IPS DF 6.9 (cell line): ENCODE results near the gene CREBBP.

Experiments used
- DNase-seq: peaks from one replicate; pipeline ENCODE4 v3.0.0-alpha.2; 2013; ENCODE audit warnings: low read depth, low spot score
- H3K27ac ChIP-seq: one replicate; pipeline ENCODE4 v1.5.1; 2013; ENCODE audit warnings: low read length, control low read depth
- H3K27me3 ChIP-seq: 2 replicates; pipeline ENCODE4 v1.6.1; 2013; ENCODE audit warnings: mild to moderate bottlenecking, low read length; ENCODE audit not compliant: control insufficient read depth, insufficient read depth
- H3K36me3 ChIP-seq: 2 replicates; pipeline ENCODE4 v1.6.1; 2013; ENCODE audit warnings: low read length; ENCODE audit not compliant: control insufficient read depth, insufficient read depth
- H3K4me1 ChIP-seq: 2 replicates; pipeline ENCODE4 v1.6.1; 2013; ENCODE audit warnings: low read length; ENCODE audit not compliant: control insufficient read depth, insufficient read depth
- H3K4me3 ChIP-seq: 2 replicates; pipeline ENCODE4 v1.5.1; 2013; ENCODE audit warnings: mild to moderate bottlenecking, low read length
- H3K9me3 ChIP-seq: 2 replicates; pipeline ENCODE4 v1.6.1; 2013; ENCODE audit warnings: low read length, inconsistent platforms; ENCODE audit not compliant: control insufficient read depth, insufficient read depth
- WGBS: extraction: QIAGEN DNeasy Blood & Tissue Kit; methylation state at CpG from one replicate; pipeline ENCODE4 v1.1.7; 2013; ENCODE audit warnings: mixed read lengths, missing lambda C conversion rate; ENCODE audit not compliant: insufficient read length, insufficient coverage; 5-methylcytosine and 5-hydroxymethylcytosine counted together

Gene CREBBP

GRCh38 chr16:3881499-3881990, 1.0 kb upstream of the CREBBP start:
- no peak for DNase-seq
- H3K9me3 ChIP-seq, result no peaks in the 10 kb centered on the region
- no CpG with 5 or more reads among the region's 30 CpGs for WGBS
- 0 out of 2 replicates have a peak, but pooled peaks cover 2% of the 10 kb centered on the region for H3K27me3 ChIP-seq
- H3K4me1 ChIP-seq, result peaks cover 1% of the 10 kb centered on the region; the same call in 1 of the 2 replicates
- peak overlapping the region; percentile 49; the same call in 1 of the 2 replicates for H3K4me3 ChIP-seq
- no peaks in the 10 kb centered on the region for H3K36me3 ChIP-seq
- no peak overlapping the region for H3K27ac ChIP-seq

GRCh38 chr16:3879887-3880564, 487 bp downstream of the CREBBP start:
- H3K4me1 ChIP-seq, result peaks cover 1% of the 10 kb centered on the region; the same call in 1 of the 2 replicates
- H3K36me3 ChIP-seq, result no peaks in the 10 kb centered on the region
- no peak overlapping the region for H3K27ac ChIP-seq
- H3K27me3 ChIP-seq, result 0 out of 2 replicates have a peak, but pooled peaks cover 2% of the 10 kb centered on the region
- no peaks in the 10 kb centered on the region for H3K9me3 ChIP-seq
- DNase-seq, result no peak
- H3K4me3 ChIP-seq, result peak overlapping the region; percentile 57; the same call in 1 of the 2 replicates
- no CpG with 5 or more reads among the region's 117 CpGs for WGBS

- 0 out of 2 replicates have a peak, but pooled peaks cover 2% of the 10 kb centered on the region for H3K27me3 ChIP-seq
- DNase-seq, result no peak
- peaks cover 1% of the 10 kb centered on the region for H3K4me1 ChIP-seq
- no CpG with 5 or more reads among the region's 50 CpGs for WGBS
- H3K9me3 ChIP-seq, result no peaks in the 10 kb centered on the region
- peak overlapping the region; percentile 57; the same call in 1 of the 2 replicates for H3K4me3 ChIP-seq
- no peaks in the 10 kb centered on the region for H3K36me3 ChIP-seq
- H3K27ac ChIP-seq, result no peak overlapping the region
Observed at GRCh38 chr16:3879258-3879886, 1.1 kb downstream of the CREBBP start.

GRCh38 chr16:3878610-3879009, 1.9 kb downstream of the CREBBP start:
- no peaks in the 10 kb centered on the region for H3K9me3 ChIP-seq
- peaks cover 4% of the 10 kb centered on the region for H3K4me1 ChIP-seq
- no peak for DNase-seq
- no peak overlapping the region for H3K4me3 ChIP-seq
- 0 out of 2 replicates have a peak, but pooled peaks cover 2% of the 10 kb centered on the region for H3K27me3 ChIP-seq
- no peaks in the 10 kb centered on the region for H3K36me3 ChIP-seq
- no peak overlapping the region for H3K27ac ChIP-seq
- WGBS, result no CpG with 5 or more reads among the region's 8 CpGs

- WGBS, result no CpG with 5 or more reads among the region's 6 CpGs
- no peaks in the 10 kb centered on the region for H3K27me3 ChIP-seq
- DNase-seq, result no peak
- H3K27ac ChIP-seq, result no peak overlapping the region
- no peak overlapping the region for H3K4me3 ChIP-seq
- H3K9me3 ChIP-seq, result no peaks in the 10 kb centered on the region
- peaks cover 4% of the 10 kb centered on the region; the same call in 1 of the 2 replicates for H3K36me3 ChIP-seq
- H3K4me1 ChIP-seq, result peaks cover 14% of the 10 kb centered on the region
Observed at GRCh38 chr16:3876695-3877094, 3.8 kb downstream of the CREBBP start.

DNA sequence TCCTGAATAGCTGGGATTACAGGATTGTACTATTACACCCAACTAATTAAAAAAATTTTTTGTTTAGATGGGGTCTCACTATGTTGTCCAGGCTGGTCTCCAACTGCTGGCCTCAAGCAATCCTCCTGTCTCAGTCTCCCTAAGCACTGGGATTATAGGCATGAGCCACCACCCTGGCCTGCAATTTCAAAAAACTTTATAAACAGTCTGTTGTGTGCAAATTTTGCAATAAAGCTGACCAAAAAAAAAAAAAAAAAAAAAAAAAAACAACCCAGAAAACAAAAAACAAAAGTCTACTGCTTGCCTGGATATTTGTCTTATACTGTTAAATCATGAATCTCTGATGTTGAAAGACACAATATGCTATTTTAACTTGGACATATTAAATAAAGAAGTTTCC, 4.4 kb downstream of the CREBBP start:
- H3K27me3 ChIP-seq, result no peaks in the 10 kb centered on the region
- no peak for DNase-seq
- no peak overlapping the region for H3K4me3 ChIP-seq
- peaks cover 4% of the 10 kb centered on the region; the same call in 1 of the 2 replicates for H3K36me3 ChIP-seq
- peaks cover 14% of the 10 kb centered on the region for H3K4me1 ChIP-seq
- no peak overlapping the region for H3K27ac ChIP-seq
- no peaks in the 10 kb centered on the region for H3K9me3 ChIP-seq

DNA sequence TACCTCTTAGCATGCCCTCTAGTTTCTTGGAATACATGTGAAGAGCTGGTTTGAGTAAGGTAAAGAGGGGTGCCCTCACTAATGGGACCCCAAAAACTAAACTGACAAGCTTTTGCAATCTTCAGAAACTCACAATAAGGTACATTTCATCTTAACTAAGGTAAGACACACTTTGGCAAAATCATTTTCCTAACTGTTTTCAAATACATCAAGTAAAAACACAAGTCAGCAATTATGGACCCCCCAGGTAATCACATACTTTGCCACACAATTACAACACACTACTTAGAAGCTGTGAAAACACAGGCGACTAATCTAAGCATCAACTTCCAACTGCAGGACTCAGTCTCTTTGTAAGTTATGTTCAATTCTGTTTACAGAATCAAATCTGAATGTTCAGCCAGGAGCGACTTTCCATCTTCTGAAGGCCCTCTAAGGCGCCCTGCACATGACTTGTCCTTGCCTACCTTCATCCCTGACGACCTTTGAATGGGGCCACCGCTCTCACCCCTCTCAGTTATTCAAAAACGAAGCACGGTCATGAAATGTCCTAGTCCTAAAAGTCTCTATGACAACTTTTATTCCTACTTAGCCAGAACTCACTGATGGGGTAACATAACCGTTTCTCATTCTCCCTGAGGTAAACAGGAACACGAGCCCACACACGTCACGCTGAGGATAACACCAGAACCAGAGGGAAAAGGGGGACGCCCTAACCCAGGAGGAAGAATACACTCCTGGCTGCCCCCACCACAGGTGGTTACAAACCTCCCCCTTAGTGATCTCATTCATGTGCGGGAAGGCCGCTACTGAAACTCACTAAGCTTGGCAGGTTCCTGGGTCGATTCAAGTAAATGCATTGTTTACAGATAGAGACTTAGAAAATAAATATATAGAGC, 5.5 kb downstream of the CREBBP start:
- no CpG with 5 or more reads among the region's 15 CpGs for WGBS
- Histone ChIP-seq H3K4me1 (peaks cover 14% of the 10 kb centered on the region), H3K4me3 (no peak overlapping the region), H3K36me3 (peaks cover 4% of the 10 kb centered on the region; the same call in 1 of the 2 replicates), H3K9me3 (no peaks in the 10 kb centered on the region), H3K27ac (no peak overlapping the region), H3K27me3 (no peaks in the 10 kb centered on the region)
- DNase-seq, result no peak

- no peak overlapping the region; the same call in 1 of the 2 replicates for H3K4me3 ChIP-seq
- no peak overlapping the region for H3K27ac ChIP-seq
- H3K36me3 ChIP-seq, result peaks cover 4% of the 10 kb centered on the region; the same call in 1 of the 2 replicates
- H3K9me3 ChIP-seq, result no peaks in the 10 kb centered on the region
- no peaks in the 10 kb centered on the region for H3K27me3 ChIP-seq
- no peak for DNase-seq
- H3K4me1 ChIP-seq, result peaks cover 14% of the 10 kb centered on the region
- no CpG with 5 or more reads among the region's 8 CpGs for WGBS
Observed at GRCh38 chr16:3874242-3874641, 6.3 kb downstream of the CREBBP start.

GRCh38 chr16:3873482-3874173, 6.9 kb downstream of the CREBBP start:
- peaks cover 14% of the 10 kb centered on the region for H3K4me1 ChIP-seq
- WGBS, result no CpG with 5 or more reads among the region's 13 CpGs
- no peaks in the 10 kb centered on the region for H3K9me3 ChIP-seq
- no peak overlapping the region for H3K4me3 ChIP-seq
- H3K27me3 ChIP-seq, result no peaks in the 10 kb centered on the region
- H3K36me3 ChIP-seq, result peaks cover 4% of the 10 kb centered on the region; the same call in 1 of the 2 replicates
- no peak overlapping the region for H3K27ac ChIP-seq
- no peak for DNase-seq
